Stimulated activated CD4-positive, alpha-beta T cell treated with anti-CD3 and anti-CD28 coated beads, Interleukin-4, amount 100 ng/mL, for 4 hours (primary cell): ENCODE data around the gene LRRTM4.

ENCODE experiments used
- DNase-seq, 2 experiments: peaks; one replicate each; pipeline ENCODE4 v3.0.0-alpha.2; 2020

The LRRTM4 gene

GRCh38 chr2:76977846-76978727 is 544.1 kb downstream of the LRRTM4 start:
- DNase-seq = no peak

DNA sequence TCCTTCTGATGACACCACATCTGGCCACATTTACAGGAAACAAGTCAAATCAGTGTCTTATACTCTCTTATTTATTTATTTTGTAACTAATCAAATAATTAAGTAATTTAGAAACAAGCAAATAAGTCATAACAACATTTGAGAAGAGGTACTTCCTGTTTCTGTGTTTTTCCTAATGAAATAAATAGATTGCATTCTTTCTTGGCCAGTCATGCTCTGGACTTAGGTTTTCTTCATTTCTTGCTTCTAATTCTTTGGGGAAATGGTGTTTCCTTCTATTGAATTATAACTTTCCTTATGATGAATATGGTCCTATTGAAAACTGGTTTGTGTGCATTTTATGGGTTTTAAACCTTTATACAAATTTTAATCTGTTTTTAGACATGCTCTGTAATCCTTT is 546.4 kb downstream of the LRRTM4 start:
- DNase-seq = no peak

- DNase-seq = no peak
Observed at GRCh38 chr2:76973610-76974009, 548.6 kb downstream of the LRRTM4 start.

- no peak for DNase-seq
Observed at GRCh38 chr2:76965772-76966171, 556.4 kb downstream of the LRRTM4 start.

GRCh38 chr2:76958749-76959148 is 563.4 kb downstream of the LRRTM4 start:
- no peak for DNase-seq

- DNase-seq = no peak
Observed at GRCh38 chr2:76953733-76954347, 568.3 kb downstream of the LRRTM4 start.

DNA sequence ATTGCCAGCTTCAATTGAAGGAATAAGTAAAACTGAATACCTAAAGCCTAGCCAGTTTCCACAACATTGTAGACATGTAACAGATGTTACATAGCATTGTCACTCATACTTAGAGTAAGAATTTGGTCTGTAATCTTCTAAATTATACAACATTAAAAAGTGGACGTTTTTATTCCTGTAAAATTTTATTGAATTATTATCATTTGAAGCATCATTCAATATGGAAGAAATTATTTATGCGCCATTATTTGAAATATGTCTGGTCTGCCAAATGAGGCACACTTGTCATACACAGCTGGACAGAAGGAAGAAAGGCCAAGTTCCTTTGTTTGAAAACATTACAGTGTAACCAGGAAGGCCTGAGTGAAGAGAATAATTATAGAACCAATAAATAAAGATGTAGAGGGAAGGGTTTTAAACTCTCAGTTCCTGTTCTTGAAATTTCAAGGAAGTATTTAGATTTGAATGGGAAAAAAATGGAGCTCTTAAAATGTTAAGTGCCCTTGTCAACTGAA is 575.5 kb downstream of the LRRTM4 start:
- no peak for DNase-seq

- no peak for DNase-seq
Observed at GRCh38 chr2:76940559-76940958, 581.6 kb downstream of the LRRTM4 start.

DNA sequence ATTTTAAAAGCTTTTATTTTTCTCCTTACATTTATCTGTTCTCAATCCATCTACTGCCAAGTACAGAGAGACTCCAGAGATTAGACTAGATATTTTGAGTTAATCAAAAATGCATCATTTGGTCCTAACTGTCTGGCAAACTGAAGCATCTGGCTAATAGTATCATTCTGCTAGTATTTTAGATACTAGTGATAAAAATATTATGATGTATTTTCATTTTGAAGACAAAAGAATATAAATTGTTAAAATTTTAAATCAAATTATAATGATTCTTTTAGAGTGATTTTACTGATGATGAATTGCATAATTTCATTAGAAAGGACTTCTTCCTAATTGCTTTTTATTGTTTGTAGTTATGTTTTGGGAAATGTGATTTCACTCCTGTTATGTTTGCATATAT is 584.0 kb downstream of the LRRTM4 start:
- DNase-seq = no peak

DNA sequence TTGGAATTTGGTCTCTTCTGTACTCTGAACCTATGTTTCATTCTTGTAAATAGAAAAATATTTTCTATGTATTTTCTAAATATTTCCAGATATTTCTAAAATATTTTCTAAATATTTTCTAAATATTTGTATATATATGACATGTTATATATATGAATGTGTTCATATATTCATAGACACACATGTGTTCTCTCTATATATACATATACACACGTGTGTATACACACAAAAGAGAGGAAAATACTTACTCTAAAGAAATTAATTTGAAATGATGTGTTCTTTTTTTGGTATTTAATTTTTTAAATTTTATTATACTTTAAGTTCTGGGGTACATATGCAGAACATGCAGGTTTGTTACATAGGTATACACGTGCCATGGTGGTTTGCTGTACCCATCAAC is 589.6 kb downstream of the LRRTM4 start:
- no peak for DNase-seq

DNA sequence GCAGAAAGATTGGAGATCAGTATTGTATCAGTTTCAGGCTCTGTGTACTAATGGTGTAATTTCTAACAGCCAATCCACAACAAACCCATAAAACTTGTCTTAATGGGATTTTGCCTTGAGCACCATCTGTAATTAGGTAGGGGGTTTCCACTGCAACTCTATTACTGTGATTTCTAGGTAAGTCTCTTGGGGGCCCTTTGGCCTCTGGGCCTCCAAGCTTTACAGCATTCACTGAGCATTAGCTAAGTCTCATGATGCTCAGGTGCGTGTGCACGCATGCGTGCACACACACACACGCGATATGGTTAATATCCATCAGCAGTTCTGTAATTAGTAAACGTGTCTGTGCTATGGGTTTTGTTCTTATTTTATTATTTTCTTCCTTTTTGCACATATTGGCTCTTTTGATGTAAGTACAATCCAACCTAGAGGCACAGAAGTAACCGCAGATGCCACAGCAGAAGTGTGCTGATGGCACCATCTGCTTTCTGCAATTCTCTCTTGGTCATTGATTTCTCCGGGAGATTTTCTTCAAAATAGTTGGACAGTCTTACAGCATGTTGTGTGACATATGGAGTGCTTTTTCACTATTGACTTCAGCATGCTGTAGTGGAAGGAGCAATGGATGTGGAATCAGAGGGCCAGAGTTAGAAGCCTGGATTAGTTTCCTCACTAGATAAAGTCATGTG is 592.0 kb downstream of the LRRTM4 start:
- no peak for DNase-seq

- no peak for DNase-seq
Observed at GRCh38 chr2:76928026-76928425, 594.1 kb downstream of the LRRTM4 start.

DNA sequence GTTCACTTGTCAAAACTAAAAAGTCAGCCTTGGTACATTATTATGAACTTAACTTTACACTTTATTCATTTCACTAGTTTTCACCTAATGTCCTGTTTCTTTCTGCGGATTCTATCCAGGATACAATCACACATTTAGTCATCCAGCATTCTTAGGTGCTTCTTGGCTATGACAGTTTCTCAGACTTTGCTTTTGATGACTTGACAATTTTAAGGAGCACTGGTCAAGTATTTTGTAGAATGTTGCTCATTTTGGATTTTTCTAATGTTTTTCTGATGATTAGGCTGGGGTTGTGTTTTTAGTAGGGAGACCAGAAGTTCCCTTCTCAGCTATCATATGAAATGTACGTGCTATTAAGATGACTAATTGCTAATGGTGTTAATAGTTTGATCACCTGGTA is 601.2 kb downstream of the LRRTM4 start:
- no peak for DNase-seq

DNA sequence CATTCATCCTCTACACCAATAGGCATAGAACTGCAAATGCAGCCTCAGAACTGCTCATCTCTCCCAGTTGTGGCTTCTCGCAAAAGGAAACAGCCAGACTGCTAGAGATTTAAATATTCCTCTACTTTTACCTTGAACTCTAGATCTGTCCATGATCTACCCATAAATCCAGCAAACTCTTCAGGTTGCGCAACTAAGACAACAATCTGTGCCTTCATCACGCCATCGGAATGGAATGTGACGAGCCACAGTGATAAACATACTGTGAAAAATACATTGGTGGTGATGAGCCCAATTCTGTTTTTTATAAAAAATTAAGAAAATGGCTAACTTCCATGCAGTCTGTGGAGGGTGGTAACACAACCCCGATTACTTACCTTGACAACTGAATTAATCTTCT is 626.7 kb downstream of the LRRTM4 start:
- no peak for DNase-seq

DNA sequence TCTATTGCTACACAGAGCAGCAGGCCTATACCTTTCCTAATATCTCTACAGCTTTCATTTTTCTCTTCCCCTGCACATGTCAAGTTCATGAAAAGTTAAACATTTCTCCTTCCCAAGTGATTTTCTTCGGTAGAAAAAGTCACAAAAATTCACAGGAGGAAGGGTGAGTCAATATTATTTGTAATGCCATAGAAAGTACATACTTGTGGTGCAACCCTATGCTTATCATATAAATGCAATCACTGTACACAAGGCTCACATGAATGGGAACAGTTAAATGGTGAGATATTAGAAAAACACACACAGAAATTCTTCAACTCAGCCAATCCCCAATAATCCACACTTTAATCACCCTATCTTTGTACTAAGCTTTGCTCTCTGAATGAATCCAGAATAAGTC is 651.6 kb downstream of the LRRTM4 start:
- DNase-seq = no peak

DNA sequence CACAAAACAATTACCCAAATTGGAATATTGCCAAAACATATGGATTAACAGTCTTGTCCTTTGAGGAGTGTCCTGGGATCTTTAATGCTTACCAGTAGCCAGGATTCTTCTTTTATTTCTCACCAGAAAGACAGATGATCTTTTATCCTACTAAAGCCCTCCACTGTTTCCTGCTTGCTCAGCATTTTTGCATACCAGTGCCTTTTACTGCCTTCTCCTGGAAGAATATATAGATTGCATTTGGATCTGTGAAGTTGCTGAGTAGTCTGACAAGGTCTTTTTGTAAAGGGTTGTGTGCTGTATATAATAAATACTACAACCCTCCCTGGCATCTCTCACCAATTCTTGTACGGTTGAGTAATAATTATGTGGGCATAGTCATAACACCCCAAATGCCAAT is 652.2 kb downstream of the LRRTM4 start:
- no peak for DNase-seq

GRCh38 chr2:76867854-76868253 is 654.3 kb downstream of the LRRTM4 start:
- no peak for DNase-seq

DNA sequence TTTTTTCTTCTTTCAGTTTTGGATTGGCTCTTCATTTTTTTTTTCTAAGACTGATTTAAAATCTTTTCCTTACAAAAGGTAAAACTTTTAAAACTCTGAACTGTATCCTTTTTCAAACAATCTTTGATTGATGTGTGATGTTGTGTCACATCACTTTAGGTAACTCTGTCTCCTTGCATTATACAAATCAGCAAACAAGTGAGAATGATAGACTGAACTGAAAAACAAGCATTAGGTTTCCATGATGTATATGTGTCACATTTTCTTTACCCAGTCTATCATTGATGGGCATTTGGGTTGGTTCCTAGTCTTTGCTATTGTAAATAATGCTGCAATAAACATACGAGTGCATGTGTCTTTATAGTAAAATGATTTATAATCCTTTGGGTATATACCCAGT is 655.7 kb downstream of the LRRTM4 start:
- DNase-seq = no peak

- no peak for DNase-seq
Observed at GRCh38 chr2:76862901-76863300, 659.3 kb downstream of the LRRTM4 start.

GRCh38 chr2:76861708-76862107 is 660.5 kb downstream of the LRRTM4 start:
- no peak for DNase-seq

DNA sequence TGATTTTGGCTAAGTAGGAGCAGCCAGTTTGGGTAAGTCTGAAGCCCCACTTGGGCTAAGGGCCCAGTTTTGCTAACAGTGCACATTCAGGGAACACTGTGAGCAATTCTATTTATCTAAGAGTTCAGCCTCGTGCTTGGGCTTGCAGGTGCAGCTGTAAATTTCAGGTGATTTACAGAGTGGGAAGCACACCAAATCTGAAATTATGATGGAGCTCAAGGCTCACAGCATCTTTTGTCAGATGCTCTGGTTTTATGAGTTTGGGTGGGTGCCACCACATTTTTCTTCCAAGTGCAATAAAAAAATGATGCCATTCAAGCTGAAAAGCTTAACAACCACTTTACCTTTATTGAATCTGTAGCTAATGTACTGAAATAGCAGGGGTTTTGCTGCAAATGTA is 671.2 kb downstream of the LRRTM4 start:
- DNase-seq = no peak

DNA sequence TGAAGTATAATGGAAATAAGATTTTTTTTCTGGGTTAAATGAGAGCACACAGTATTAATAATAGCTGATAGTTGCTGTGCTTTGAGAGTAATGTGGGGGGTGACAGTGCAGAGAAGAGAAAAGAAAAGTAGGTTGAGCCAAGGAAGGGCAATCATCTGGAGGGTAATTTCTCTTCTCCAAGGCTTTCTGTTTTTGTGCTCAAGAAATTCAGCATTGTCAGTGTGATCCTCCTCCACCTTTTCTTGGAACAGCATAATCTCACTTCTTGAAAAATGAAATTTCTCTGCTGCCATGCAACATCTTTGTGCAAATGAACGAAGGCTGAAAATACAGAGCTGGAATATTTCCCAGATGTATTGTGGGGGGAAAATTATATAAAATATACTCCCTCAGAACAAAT is 673.1 kb downstream of the LRRTM4 start:
- no peak for DNase-seq

- no peak for DNase-seq
Observed at GRCh38 chr2:76839826-76840225, 682.4 kb downstream of the LRRTM4 start.
